ENCODE data around the gene TPPP2. TPM values are rescaled to one million over a fixed set of nuclear protein-coding genes. Genes with fewer than 3 reads are reported as not detected.

TPPP2 gene
- total and polyA plus RNA-seq, 8 donors: 0.62 TPM; not detected in 7

GRCh38 chr14:21053184-21054122 lies 23.4 kb downstream of the TPPP2 start:
- Histone ChIP-seq H3K36me3 (no peaks in the 10 kb centered on the region), H3K27me3 (no peaks in the 10 kb centered on the region), H3K4me3 (no peak overlapping the region), H3K27ac (no peak overlapping the region), H3K4me1 (peaks cover 3 to 30% (median 13%) of the 10 kb centered on the region in 4 donors), H3K9me3 (no peaks in the 10 kb centered on the region)
- TF ChIP-seq EP300 (IDR thresholded peaks at IDR 0.05) (no peak), CTCF (IDR thresholded peaks at IDR 0.05) (no peak), POLR2A (IDR thresholded peaks at IDR 0.05) (no peak), POLR2AphosphoS5 (IDR thresholded peaks at IDR 0.05) (no peak)
- no peak for DNase-seq
- 88 to 90% (median 90%) methylated on average over 20 of the region's 20 CpGs for WGBS, 5 donors
- intact Hi-C loops (cut with DNase I; ENCODE audit: low total_unique reads): no loop called here

GRCh38 chr14:21054123-21054767 lies 24.2 kb downstream of the TPPP2 start:
- no peak for DNase-seq
- WGBS, 5 donors: 25 to 45% (median 42%) methylated on average over 3 of the region's 3 CpGs
- H3K4me3 ChIP-seq: no peak overlapping the region
- TF ChIP-seq CTCF (IDR thresholded peaks at IDR 0.05) (no peak), POLR2AphosphoS5 (IDR thresholded peaks at IDR 0.05) (peak in 1 of 3 donors; percentile 13)
- intact Hi-C loops (cut with DNase I; ENCODE audit: low total_unique reads): no loop called here
- H3K27ac ChIP-seq: peak overlapping the region in 1 of 5 donors; percentile 60
- no peaks in the 10 kb centered on the region for H3K36me3 ChIP-seq
- no peaks in the 10 kb centered on the region for H3K9me3 ChIP-seq
- H3K27me3 ChIP-seq: no peaks in the 10 kb centered on the region
- H3K4me1 ChIP-seq: peaks cover 3 to 27% (median 13%) of the 10 kb centered on the region in 4 donors

- H3K4me3 ChIP-seq: no peak overlapping the region
- H3K9me3 ChIP-seq: no peaks in the 10 kb centered on the region
- intact Hi-C loops (cut with DNase I; ENCODE audit: low total_unique reads): no loop called here
- peaks cover 3 to 27% (median 13%) of the 10 kb centered on the region in 4 donors for H3K4me1 ChIP-seq
- TF ChIP-seq POLR2A (IDR thresholded peaks at IDR 0.05) (no peak), CTCF (IDR thresholded peaks at IDR 0.05) (no peak), POLR2AphosphoS5 (IDR thresholded peaks at IDR 0.05) (no peak), EP300 (IDR thresholded peaks at IDR 0.05) (no peak)
- H3K27ac ChIP-seq: peak overlapping the region in 1 of 5 donors; percentile 60
- 42 to 68% (median 59%) methylated on average over 4 of the region's 4 CpGs for WGBS, 5 donors
- no peaks in the 10 kb centered on the region for H3K27me3 ChIP-seq
- DNase-seq: no peak
- no peaks in the 10 kb centered on the region for H3K36me3 ChIP-seq
These were observed 24.7 kb downstream of the TPPP2 start for GRCh38 chr14:21054768-21055145.

- TF ChIP-seq POLR2A (IDR thresholded peaks at IDR 0.05): no peak
- TF ChIP-seq CTCF (IDR thresholded peaks at IDR 0.05): no peak
- TF ChIP-seq POLR2AphosphoS5 (IDR thresholded peaks at IDR 0.05): no peak
- TF ChIP-seq EP300 (IDR thresholded peaks at IDR 0.05): no peak
- peak in 1 of 2 donors; percentile 35 for DNase-seq
- 24 to 51% (median 39%) methylated on average over 5 of the region's 5 CpGs for WGBS, 5 donors
These were observed 25.6 kb downstream of the TPPP2 start for GRCh38 chr14:21055432-21056117.

More at GRCh38 chr14:21055432-21056117, 25.6 kb downstream of the TPPP2 start:
- Histone ChIP-seq H3K4me3 (no peak overlapping the region), H3K4me1 (peaks cover 3 to 33% (median 17%) of the 10 kb centered on the region in 4 donors), H3K27ac (peak overlapping the region in 3 of 5 donors; percentile 0 to 60 (median 1)), H3K36me3 (no peaks in the 10 kb centered on the region), H3K27me3 (no peaks in the 10 kb centered on the region), H3K9me3 (no peaks in the 10 kb centered on the region)
- intact Hi-C loops (cut with DNase I; ENCODE audit: low total_unique reads): no loop called here
